Measurements from ENCODE around the gene VGF.
"Not testable (repeated sequence)": the region's sequence is repeated elsewhere in the genome, so short reads cannot be mapped to it uniquely, and the experiment has no call there.

Gene VGF

DNA sequence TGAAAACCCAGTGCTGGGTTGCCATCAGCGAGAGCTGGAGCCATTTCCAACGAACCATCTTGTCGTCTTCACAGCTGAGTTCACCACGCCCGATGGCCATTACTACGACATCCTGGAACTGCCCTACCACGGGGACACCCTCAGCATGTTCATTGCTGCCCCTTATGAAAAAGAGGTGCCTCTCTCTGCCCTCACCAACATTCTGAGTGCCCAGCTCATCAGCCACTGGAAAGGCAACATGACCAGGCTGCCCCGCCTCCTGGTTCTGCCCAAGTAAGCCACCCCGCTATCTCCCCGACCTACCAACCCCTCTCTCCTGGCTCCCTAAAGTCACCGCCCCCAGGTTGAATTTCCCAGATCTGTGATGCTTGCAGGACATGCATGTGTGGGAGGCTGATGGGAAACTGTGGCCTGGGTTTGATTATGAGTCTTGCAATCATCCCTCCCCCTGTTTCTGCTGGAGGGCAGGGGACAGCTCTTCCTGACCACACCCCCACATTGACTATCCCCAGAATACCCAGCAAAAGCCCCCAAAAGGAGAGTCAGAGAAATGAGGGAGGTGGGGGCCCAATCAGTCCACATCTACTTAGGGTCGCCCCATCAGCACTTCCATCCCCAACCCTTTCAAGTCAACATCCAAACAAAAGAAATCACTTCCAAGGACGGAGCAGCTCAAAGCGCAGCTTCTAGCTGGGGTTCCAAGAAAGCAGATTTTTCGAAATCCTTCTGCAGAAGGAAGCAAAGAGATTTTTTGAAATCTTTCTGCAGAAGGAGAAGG, 31.6 kb downstream of the VGF start:
- peak; percentile 39 for DNase-seq

DNA sequence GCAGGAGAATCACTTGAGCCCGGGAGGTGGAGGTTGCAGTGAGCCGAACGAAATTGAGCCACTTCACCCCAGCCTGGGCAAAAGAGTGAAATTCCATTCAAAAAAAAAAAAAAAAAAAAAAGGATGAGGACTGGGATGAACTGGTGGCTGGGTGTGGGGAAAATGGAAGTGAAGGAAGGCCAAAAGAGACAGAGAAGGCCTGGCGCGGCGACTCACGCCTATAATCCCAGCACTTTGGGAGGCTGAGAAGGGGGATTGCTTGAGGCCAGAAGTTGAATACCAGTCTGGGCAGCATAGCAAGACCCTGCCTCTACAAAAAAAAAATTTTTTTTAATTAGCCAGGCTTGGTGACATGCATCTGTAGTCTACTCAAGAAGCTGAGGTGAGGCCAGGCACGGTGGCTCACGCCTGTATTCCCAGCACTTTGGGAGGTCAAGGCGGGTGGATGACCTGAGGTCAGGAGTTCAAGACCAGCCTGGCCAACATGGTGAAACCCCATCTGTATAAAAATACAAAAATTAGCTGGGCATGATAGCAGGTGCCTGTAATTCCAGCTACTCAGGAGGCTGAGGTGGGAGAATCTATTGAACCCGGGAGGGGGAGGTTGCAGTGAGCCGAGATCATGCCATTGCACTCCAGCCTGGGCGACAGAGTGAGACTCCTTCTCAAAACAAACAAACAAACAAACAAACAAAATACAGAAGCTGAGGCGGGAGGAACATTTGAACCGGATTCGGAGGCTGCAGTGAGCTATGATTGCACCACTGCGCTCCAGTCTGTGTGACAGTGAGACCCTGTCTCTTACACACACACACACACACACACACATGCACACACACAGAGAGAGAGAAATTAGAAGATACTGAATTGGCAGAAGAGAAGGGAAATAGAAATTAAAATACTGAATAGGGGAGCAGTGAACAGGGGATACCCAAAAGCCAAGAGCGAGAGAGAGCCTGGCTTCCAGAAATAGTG, 32.5 kb downstream of the VGF start:
- DNase-seq, result not testable (repeated sequence)

DNA sequence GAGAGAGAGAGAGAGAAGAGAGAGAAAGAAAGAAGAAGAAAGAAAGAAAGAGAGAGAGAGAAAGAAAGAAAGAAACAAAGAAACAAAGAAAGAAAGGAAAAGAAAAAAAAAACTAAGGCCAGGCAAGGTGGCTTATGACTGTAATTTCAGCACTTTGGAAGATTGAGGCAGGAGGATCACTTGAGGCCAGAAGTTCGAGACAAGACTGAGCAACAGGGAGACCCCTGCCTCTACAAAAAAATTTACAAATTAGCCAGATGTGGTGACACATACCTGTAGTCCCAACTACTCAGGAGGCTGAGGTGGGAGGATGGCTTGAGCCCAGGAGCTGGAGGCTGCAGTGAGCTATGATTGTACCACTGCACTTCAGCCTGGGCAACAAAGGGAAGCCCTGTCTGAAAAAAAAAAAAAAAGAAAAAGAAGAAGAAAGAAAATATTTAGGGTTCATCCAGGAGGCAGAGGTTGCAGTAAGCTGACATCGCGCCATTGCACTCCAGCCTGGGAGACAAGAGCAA, 35.7 kb downstream of the VGF start:
- DNase-seq, result no peak

DNA sequence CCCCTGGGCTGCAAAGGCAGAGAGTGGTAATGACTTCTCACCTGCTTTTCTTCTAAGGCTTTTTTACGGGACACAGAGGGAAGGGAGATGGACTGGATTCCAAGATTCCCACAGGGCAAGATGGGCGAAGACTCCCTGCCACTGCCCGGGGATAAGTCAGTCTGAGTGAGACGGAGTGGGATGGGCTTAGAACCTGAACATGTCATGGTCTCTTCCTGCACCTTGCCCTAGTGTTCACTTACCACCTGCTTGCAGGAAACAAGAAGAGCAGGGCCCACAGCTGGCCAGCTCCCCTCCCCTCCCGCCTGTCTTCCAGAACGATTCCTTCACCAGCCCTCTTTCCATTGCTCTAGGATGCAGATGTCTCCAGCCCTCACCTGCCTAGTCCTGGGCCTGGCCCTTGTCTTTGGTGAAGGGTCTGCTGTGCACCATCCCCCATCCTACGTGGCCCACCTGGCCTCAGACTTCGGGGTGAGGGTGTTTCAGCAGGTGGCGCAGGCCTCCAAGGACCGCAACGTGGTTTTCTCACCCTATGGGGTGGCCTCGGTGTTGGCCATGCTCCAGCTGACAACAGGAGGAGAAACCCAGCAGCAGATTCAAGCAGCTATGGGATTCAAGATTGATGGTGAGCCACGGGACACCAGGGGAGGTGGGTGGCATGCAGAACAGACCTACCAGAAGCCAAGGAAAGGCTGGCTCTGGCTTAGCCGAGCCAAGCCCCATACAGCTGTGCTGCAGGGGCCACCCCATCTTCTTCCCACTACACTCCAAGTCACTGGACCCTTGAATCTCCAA, 37.1 kb downstream of the VGF start:
- DNase-seq, result peak; percentile 41

DNA sequence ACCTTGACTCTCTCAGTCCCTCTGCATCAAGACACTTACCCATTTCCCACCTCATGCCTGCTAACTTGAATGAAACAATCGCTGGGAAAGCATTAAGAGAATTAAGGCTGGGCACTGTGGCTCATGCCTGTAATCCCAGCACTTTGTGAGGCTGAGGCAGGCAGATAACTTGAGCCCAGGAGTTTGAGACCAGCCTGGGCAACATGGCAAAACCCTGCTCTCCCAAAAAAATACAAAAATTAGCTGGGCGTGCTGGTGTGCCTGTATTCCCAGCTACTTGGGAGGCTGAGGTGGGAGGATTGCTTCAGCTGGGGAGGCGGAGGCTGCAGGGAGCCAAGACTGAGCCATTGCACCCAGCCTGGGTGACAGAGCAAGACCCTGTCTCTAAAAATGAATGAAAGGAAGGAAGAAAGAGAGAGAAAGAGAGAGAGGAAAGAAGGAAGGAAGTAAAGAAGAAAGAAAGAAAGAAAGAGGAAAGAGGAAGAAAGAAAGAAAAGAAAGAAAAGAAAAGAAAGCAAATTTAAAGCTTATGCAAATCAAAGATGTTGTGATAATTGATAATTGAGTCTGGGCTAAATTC, 37.8 kb downstream of the VGF start:
- no peak for DNase-seq

DNA sequence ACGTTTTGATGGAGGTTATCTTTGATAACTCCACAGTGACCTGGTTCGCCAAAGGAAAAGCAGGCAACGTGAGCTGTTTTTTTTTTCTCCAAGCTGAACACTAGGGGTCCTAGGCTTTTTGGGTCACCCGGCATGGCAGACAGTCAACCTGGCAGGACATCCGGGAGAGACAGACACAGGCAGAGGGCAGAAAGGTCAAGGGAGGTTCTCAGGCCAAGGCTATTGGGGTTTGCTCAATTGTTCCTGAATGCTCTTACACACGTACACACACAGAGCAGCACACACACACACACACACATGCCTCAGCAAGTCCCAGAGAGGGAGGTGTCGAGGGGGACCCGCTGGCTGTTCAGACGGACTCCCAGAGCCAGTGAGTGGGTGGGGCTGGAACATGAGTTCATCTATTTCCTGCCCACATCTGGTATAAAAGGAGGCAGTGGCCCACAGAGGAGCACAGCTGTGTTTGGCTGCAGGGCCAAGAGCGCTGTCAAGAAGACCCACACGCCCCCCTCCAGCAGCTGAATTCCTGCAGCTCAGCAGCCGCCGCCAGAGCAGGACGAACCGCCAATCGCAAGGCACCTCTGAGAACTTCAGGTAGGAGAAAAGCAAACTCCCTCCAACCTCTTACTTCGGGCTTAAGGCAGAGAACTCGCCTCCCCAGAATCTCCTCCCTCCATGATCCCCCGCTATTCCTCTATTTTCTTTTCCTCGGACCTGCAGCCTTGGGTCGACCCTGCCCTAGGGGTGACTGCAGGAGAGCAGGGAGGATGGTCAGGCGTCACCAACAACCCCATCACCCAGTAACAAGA, 38.5 kb downstream of the VGF start, which contains the start of gene SERPINE1:
Gene SERPINE1, plus strand, starts transcription at position 454 of the 809 bp plus-strand sequence. CDS start 1,290 bp downstream, outside the sequence.
- DNase-seq, result peak; percentile 100

DNA sequence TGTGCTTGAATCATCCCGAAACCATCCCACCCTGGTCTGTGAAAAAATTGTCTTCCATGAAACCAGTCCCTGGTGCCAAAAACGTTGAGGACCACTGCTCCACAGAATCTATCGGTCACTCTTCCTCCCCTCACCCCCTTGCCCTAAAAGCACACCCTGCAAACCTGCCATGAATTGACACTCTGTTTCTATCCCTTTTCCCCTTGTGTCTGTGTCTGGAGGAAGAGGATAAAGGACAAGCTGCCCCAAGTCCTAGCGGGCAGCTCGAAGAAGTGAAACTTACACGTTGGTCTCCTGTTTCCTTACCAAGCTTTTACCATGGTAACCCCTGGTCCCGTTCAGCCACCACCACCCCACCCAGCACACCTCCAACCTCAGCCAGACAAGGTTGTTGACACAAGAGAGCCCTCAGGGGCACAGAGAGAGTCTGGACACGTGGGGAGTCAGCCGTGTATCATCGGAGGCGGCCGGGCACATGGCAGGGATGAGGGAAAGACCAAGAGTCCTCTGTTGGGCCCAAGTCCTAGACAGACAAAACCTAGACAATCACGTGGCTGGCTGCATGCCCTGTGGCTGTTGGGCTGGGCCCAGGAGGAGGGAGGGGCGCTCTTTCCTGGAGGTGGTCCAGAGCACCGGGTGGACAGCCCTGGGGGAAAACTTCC, 39.2 kb downstream of the VGF start:
- peak; percentile 65 for DNase-seq

DNA sequence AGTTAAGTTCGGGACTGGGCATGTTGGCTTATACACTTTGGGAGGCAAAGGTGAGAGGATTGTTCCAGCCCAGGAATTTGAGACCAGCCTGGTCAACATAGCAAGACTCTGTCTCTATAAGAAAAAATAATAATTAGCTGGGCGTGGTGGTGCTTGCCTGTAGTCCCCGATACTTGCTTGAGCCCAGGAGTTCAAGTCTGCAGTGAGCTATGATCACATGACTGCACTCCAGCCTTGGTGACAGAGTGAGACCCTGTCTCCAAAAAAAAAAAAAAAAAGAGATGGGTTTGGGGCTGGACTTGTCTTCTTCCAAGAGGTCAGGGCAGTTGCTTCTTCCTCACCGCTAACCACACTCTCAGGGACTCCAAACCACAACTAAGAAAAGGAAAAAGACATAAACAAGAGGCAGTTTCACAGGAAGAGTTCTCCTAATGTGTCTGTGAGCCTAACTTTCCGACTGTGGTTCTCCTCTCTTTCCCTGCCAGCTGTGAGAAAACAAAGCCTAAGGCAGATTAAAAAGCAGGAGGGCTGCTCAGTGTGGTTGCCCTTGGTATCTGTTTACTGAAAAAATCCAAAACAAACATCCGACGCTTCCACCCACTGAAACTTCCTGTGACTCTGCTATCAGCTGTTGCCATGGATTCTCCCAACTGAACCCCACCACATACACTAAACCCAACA, 40.9 kb downstream of the VGF start:
- DNase-seq, result peak; percentile 77

DNA sequence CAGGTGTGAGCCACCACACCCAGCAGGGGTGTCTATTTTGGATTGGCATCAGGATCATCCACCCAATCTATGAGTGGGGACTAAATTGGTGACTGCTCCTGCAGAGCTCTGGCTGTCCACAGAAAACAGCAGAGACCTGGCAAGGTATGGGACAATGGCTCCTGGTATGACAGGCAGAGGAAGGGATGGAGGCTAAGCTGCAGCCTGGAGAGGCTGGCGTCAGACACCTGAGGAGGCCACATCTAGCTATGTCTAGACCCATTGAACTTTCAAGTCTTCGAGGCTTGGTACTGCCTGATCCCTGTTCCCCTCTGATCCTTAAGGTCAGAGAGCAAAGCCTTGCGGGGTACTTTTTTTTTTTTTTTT, 41.7 kb downstream of the VGF start:
- DNase-seq, result no peak

DNA sequence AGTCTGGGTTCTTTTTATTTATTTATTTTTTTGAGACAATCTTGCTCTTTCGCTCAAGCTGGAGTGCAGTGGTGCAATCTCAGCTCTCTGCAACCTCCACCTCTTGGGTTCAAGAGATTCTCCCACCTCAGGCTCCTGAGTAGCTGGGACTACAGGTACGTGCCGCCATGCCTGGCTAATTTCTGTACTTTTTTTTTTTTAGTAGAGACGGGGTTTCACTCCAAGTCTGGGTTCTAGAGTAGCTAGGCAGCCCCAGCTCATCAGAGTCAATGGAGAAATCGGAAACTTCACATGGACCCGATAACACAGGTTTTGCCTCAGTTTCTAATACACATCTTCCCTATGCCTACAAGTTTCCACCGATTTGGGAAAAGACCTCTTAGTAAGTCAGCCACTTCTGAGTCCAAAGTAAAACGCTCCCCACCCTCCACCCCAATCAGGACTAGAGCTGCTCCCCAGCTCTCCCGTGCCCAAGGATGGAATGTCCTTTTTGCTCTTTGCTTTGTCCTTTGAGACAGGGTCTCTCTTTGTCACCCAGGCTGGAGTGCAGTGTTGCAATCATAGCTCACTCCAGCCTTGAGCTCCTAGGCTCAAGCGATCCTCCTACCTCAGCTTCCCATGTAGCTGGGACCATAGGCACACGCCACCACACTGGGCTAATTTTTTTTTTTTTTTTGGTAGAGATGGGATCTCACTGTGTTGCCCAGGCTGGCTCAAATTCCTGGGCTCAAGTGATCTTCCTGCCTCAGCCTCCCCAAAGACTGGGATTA, 42.3 kb downstream of the VGF start:
- DNase-seq, result no peak

DNA sequence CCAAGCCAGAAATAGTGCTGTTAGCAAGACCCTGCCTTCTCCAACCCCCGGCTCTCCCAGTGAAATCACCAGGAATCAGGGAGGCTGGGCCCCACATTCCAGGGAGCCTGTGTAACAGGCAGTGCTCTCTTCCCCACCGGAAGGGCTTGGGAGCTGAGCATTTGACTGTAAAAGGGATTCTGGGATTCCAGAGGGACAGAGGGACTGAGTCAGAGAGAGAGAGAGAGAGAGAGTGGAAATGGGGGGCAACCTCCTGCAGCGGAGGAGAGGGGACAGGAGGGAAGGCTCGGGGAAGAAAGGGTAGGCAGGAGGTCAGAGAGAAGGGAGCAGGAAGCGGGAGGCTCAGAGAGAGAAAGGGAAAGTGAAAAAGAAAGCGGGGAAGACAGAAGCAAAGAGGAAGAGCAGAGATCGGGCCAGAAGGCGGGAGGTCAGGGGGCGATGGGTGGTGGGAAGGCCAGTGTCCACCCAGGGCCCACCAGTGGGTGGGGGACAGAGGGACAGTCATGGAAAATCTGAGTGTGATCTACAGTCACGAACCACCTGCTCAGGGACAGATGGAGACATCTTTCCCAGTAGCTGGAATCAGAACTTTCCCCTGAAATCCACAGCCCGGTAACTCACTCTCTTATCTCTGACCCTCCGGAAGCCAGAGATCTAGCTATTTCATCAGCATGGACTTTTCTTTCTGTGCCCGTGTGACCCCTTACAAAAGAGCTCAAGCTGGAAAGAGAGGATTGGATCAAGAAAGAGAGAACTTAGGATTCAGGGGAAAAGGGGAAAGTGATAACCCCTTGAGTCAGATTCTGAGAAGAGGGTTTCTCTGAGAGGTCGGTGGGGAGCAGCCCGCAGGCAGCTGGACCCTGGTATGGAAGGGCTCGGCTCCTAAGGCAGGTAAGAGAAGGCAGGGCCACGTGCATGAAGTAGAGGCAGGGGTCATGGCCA, 43.1 kb downstream of the VGF start:
- peak; percentile 100 for DNase-seq

DNA sequence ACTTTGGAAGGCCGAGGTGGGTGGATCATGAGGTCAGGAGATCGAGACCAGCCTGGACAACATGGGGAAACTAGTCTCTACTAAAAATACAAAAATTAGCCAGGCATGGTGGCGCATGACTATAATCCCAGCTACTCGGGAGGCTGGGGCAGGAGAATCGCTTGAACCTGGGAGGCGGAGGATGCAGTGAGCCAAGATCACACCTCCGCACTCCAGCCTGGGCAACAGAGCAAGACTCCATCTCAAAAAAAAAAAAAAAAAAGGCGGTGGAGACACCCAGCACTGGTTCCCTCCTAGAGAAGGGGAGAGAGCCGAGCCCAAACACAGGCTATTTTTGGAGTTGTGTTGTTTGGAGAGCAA, 43.8 kb downstream of the VGF start:
- DNase-seq, result not testable (repeated sequence)

DNA sequence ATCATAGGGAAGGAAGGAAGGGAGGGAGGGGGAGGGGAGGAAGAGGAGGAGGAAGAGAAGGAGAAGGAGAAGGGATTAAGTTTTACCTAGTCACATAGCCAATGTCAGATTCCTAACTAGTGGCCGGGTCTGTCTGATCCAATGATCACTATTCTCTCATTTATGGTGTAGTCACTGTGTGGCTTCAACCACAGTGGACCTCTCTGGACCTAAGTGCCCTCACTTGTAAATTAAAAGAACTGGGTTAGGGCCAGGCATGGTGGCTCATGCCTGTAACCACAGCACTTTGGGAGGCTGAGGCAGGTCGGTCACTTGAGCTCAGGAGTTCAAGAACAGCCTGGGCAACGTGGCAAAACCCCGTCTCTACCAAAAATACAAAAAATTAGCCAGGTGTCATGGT, 45.1 kb downstream of the VGF start:
- DNase-seq, result no peak

DNA sequence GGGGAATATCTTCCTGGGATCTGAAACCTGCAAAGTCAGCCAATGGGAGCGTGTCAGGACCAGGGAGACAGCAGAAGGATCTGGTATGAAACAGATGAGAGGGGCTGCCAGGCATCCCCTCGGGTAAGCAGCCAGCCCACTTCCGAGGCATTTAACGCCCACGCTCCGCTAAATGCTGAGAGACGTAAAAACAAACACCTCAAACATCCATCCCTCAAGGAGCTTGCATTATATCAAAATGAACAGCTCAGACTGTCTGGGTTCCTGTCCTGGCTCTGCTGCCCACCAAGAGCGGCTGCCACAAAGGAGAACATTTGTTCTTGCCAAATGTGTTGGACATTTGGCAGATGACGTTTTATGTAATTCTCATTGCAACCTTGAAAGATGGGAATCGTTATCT, 45.5 kb downstream of the VGF start:
- DNase-seq, result no peak

DNA sequence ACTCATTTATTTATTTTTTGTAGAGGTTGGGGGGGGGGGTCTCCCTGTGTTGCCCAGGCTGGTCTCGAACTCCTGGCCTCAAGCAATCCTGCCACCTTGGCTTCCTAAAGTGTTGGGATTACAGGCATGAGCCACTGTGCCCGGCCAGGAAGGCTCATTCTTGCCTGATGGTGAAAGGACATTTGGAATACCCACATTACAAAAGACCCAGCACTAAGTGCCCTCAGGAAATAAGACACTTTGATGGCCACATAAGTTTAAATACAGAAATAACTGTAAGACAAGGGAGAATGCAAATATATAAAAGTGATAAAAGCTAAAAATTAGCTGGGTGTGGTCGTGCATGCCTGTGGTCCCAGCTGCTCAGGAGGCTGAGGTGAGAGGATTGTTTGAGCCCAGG, 46.5 kb downstream of the VGF start:
- DNase-seq, result no peak

DNA sequence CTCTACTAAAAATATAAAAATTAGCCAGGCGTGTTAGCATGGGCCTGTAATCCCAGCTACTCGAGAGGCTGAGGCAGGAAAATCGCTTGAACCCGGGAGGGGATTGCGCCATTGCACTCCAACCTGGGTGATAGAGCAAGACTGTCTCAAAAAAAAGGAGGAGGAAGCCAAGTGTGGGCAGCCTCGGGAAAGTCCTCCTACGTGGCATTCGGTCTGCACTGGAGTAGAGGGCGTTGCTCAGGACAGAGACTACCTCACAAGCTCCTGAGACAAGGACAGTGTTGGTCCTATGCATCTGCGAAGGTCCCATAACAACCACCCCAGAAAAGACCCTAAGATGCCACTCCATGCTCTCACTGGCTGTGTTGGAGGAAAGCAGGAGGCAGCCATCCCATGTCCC, 48.5 kb downstream of the VGF start:
- DNase-seq, result no peak

DNA sequence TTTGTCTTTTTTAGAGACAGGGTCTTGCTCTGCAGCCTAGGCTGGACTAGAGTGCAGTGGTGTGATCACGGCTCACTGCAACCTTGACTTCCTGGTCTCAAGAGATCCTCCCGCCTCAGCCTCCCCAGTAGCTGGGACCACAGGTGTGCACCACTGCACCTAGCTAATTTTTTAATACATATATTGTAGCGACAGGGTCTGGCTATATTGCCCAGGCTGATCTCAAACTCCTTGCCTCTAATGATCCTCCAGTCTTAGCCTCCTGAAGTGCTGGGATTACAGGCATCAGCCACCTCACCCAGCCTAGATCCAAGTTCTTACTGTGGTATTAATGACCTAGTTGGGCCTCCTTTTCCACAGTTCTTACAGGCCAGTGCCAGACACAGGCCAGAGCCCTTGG, 50.2 kb downstream of the VGF start:
- no peak for DNase-seq

DNA sequence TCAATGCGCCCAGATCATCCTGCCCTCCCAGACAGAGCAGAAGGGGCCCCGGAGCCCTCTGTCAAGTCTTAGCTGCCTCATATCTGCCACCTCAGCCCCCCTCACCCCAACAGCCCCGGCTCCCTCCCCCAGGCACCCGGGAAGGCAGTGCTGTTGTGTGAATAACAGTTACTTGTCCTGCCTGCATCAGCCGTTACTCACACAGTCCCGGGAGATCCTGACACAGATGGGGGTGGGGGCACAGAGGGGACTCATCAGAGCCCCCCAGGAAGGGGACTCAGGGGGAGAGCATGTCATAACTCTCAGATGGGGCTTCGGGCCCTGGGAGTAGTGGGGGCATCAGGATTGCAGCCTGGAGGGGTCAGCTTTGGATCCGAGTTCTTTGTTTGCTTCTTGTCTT, 50.9 kb downstream of the VGF start:
- peak; percentile 77 for DNase-seq

All from HCEC 1CT (cell line).